ENCODE measurements around the gene CCDC30. TPM values are rescaled to one million over a fixed set of nuclear protein-coding genes. Genes with fewer than 3 reads are reported as not detected.

Gene CCDC30
- total and polyA plus RNA-seq, 9 of the 15 experiments (the other 6 are each of a cell fraction or from before 2014, with no cell fraction given): 0.05 to 0.91 (median 0.24) TPM

- no peak overlapping the region for H2AFZ ChIP-seq (ENCODE audit: low read depth, low read length)
- in situ Hi-C loops (cut with MboI) (loop anchor here (25.0 kb wide), 1 partner anchor 144 kb away; the partner anchor contains the start of gene CLDN19), intact Hi-C loops (cut with micrococcal nuclease) (no loop called here)
- H3K9ac ChIP-seq (ENCODE audit: insufficient read depth in 1 of 2, low read depth in 2 of 2, low read length in 2 of 2): no peak overlapping the region
- FAIRE-seq (no peak), DNase-seq (ENCODE audit: extremely low read depth in 1 of 4, low spot score in 3 of 4) (no peak), ATAC-seq (no peak)
- no peaks in the 10 kb centered on the region for H3K9me1 ChIP-seq (ENCODE audit: control insufficient read depth, insufficient read depth, low read length)
- TF ChIP-seq CREB3 (tag; conservative IDR thresholded peaks at IDR 0.05; ENCODE audit: low read depth) (no peak), ZNF408 (CRISPR knock-in tag; IDR thresholded peaks at IDR 0.05; ENCODE audit: low read depth) (no peak)
- 3% methylated on average over 3 of the region's 3 CpGs for WGBS (ENCODE audit: insufficient coverage, low coverage, missing lambda C conversion rate)
- H4K20me1 ChIP-seq (replicated peaks; ENCODE audit: control insufficient read depth, insufficient read depth, low read length): no peaks in the 10 kb centered on the region
- H3K27ac ChIP-seq (ENCODE audit: extremely low read depth, low read depth, low read length): no peak overlapping the region
- H3K4me3 ChIP-seq: no peak overlapping the region
- POLR2A ChIA-PET: interaction anchor here (0.8 to 1.3 kb wide), 3 partner anchors 14 to 108 kb away, joined by 4 to 5 read pairs (median 4); no protein-coding TSS in a partner anchor
- H3K9me3 ChIP-seq (replicated peaks; ENCODE audit: control insufficient read depth, insufficient read depth, low read depth, low read length): peaks cover 4% of the 10 kb centered on the region; the same call in 1 of the 2 replicates
- no TSS peak for BruUV-seq (replicated peaks)
- CTCF ChIA-PET (ENCODE audit: low intra/inter-chr PET ratio): no interaction called here
- no peaks in the 10 kb centered on the region for H3K4me1 ChIP-seq (replicated peaks in 1 of 2; ENCODE audit: control insufficient read depth in 2 of 2, insufficient read depth in 2 of 2, low read length in 2 of 2)
- no peak overlapping the region for H3K4me2 ChIP-seq (ENCODE audit: insufficient read depth, low read length)
- no peaks in the 10 kb centered on the region for H3K36me3 ChIP-seq (ENCODE audit: control insufficient read depth, insufficient read depth, low read length)
- H3K27me3 ChIP-seq (ENCODE audit: control insufficient read depth in 2 of 2, insufficient read depth in 2 of 2, low read length in 2 of 2): peaks cover 3 to 17% of the 10 kb centered on the region in 2 experiments; a peak in 4 of 5 replicates
- no peaks in the 10 kb centered on the region for H3K79me2 ChIP-seq (ENCODE audit: control insufficient read depth, insufficient read depth, low read length)
Observed at GRCh38 chr1:42592811-42593210, 129.7 kb downstream of the CCDC30 start.

- H3K9me3 ChIP-seq (replicated peaks; ENCODE audit: control insufficient read depth, insufficient read depth, low read depth, low read length): no peaks in the 10 kb centered on the region
- H3K9ac ChIP-seq (ENCODE audit: insufficient read depth in 1 of 2, low read depth in 2 of 2, low read length in 2 of 2): no peak overlapping the region
- FAIRE-seq (no peak), ATAC-seq (no peak), DNase-seq (ENCODE audit: extremely low read depth in 1 of 4, low spot score in 3 of 4) (no peak)
- in situ Hi-C loops (cut with MboI) (loop anchor here (25.0 kb wide), 1 partner anchor 144 kb away; the partner anchor contains the start of gene CLDN19), intact Hi-C loops (cut with micrococcal nuclease) (no loop called here)
- H4K20me1 ChIP-seq (replicated peaks; ENCODE audit: control insufficient read depth, insufficient read depth, low read length): no peaks in the 10 kb centered on the region
- peaks cover 3 to 17% of the 10 kb centered on the region in 2 experiments; a peak in 4 of 5 replicates for H3K27me3 ChIP-seq (ENCODE audit: control insufficient read depth in 2 of 2, insufficient read depth in 2 of 2, low read length in 2 of 2)
- H3K4me3 ChIP-seq: no peak overlapping the region
- H2AFZ ChIP-seq (ENCODE audit: low read depth, low read length): no peak overlapping the region
- 0% methylated on average over 2 of the region's 2 CpGs for WGBS (ENCODE audit: insufficient coverage, low coverage, missing lambda C conversion rate)
- CTCF ChIA-PET (ENCODE audit: low intra/inter-chr PET ratio): no interaction called here
- H3K36me3 ChIP-seq (ENCODE audit: control insufficient read depth, insufficient read depth, low read length): no peaks in the 10 kb centered on the region
- BruUV-seq (replicated peaks): no TSS peak
- H3K4me2 ChIP-seq (ENCODE audit: insufficient read depth, low read length): no peak overlapping the region
- H3K27ac ChIP-seq (ENCODE audit: extremely low read depth, low read depth, low read length): no peak overlapping the region
- H3K4me1 ChIP-seq (replicated peaks in 1 of 2; ENCODE audit: control insufficient read depth in 2 of 2, insufficient read depth in 2 of 2, low read length in 2 of 2): no peaks in the 10 kb centered on the region
- POLR2A ChIA-PET: interaction anchor here (0.6 to 1.0 kb wide), 4 partner anchors 13 to 113 kb away, joined by 3 to 5 read pairs (median 4); no protein-coding TSS in a partner anchor
- TF ChIP-seq GABPB1 (CRISPR knock-in tag; IDR thresholded peaks at IDR 0.05) (no peak), ZNF445 (CRISPR knock-in tag; IDR thresholded peaks at IDR 0.05; ENCODE audit: low read depth) (no peak), ZBED1 (IDR thresholded peaks at IDR 0.05) (no peak), SMAD4 (CRISPR knock-in tag; conservative IDR thresholded peaks at IDR 0.05) (no peak), MLX (CRISPR knock-in tag; conservative IDR thresholded peaks at IDR 0.05) (no peak), HNRNPUL1 (IDR thresholded peaks at IDR 0.05; ENCODE audit: low read length) (no peak)
- no peaks in the 10 kb centered on the region for H3K79me2 ChIP-seq (ENCODE audit: control insufficient read depth, insufficient read depth, low read length)
- no peaks in the 10 kb centered on the region for H3K9me1 ChIP-seq (ENCODE audit: control insufficient read depth, insufficient read depth, low read length)
Observed at GRCh38 chr1:42593486-42594100, 130.5 kb downstream of the CCDC30 start.
